Body of pancreas (tissue), 4 donors: ENCODE measurements around the gene GRIA1. TPM values are rescaled to one million over a fixed set of nuclear protein-coding genes. Genes with fewer than 3 reads are reported as not detected.

Source experiments
- ATAC-seq: fragments of 150-250 bp; one replicate; pipeline ENCODE4 v1.9.1; 2016
- DNase-seq, 4 donors: peaks; one replicate each; pipeline ENCODE4 v3.0.0-alpha.2; 2019
- H3K27ac ChIP-seq, 4 donors: fragments of 200-600 bp; sonication (generic); 1 replicate in 3 of 4; 2 replicates in 1 of 4; pipeline versions ENCODE4 v1.5.1 to v1.6.1; 2016 to 2019; ENCODE audit warnings: mild to moderate bottlenecking in 1 of 4, mixed read lengths in 1 of 4, moderate library complexity in 1 of 4
- H3K27me3 ChIP-seq, 2 donors: fragments of 200-600 bp; sonication (generic); one replicate each; pipeline ENCODE4 v1.6.0; 2016; ENCODE audit warnings: mild to moderate bottlenecking in 1 of 2
- H3K36me3 ChIP-seq, 2 donors: fragments of 200-600 bp; sonication (generic); replicated peaks in 1 of 2; 2 replicates each; pipeline ENCODE4 v1.5.1; 2016; ENCODE audit warnings: low read depth in 2 of 2; ENCODE audit not compliant: insufficient read depth in 1 of 2
- H3K4me1 ChIP-seq: fragments of 200-600 bp; sonication (generic); one replicate; pipeline ENCODE4 v1.6.0; 2016
- H3K4me3 ChIP-seq, 2 donors: fragments of 200-600 bp; sonication (generic); 1 replicate in 1 of 2; 2 replicates in 1 of 2; pipeline ENCODE4 v1.5.1; 2016 to 2019
- H3K9me3 ChIP-seq, 3 donors: fragments of 200-600 bp; sonication (generic); 1 replicate in 2 of 3; 2 replicates in 1 of 3; pipeline ENCODE4 v1.5.1; 2016
- POLR2A ChIP-seq, 3 donors: fragments of 450-650 bp; IDR thresholded peaks; one replicate each; pipeline ENCODE4 v1.6.1; 2016; ENCODE audit warnings: antibody characterized with exemption in 3 of 3, mild to moderate bottlenecking in 2 of 3
- WGBS, 2 donors: methylation state at CpG; one replicate each; pipeline ENCODE4 v1.1.5; 2017; 5-methylcytosine and 5-hydroxymethylcytosine counted together
- intact Hi-C: fragments of 100-400 bp; cut with DNase I; formaldehyde crosslinking; loops from one replicate; pipeline ENCODE4 v1.15.1; 2023
- total RNA-seq, 2 donors: library from RNA; depleted of rRNA; stranded (reverse); fragments of >200 nt; gene quantifications; one replicate each; pipeline ENCODE4 v1.1.0, GENCODE V29; 2016
- TF ChIP-seq, protein P1 (sequence below), 7 experiments: fragments of 450-650 bp in 4 of 7; fragments of 200-600 bp in 3 of 7; sonication (generic) in 3 of 7; IDR thresholded peaks; one replicate each; pipeline ENCODE4 v1.5.1; 2016 to 2019; ENCODE audit warnings: antibody characterized with exemption in 7 of 7

The GRIA1 gene
- total RNA-seq, 2 donors from 2014 or later = 0.26 to 2.6 TPM

- no peak for ATAC-seq
- TF ChIP-seq, protein P1, sequence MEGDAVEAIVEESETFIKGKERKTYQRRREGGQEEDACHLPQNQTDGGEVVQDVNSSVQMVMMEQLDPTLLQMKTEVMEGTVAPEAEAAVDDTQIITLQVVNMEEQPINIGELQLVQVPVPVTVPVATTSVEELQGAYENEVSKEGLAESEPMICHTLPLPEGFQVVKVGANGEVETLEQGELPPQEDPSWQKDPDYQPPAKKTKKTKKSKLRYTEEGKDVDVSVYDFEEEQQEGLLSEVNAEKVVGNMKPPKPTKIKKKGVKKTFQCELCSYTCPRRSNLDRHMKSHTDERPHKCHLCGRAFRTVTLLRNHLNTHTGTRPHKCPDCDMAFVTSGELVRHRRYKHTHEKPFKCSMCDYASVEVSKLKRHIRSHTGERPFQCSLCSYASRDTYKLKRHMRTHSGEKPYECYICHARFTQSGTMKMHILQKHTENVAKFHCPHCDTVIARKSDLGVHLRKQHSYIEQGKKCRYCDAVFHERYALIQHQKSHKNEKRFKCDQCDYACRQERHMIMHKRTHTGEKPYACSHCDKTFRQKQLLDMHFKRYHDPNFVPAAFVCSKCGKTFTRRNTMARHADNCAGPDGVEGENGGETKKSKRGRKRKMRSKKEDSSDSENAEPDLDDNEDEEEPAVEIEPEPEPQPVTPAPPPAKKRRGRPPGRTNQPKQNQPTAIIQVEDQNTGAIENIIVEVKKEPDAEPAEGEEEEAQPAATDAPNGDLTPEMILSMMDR (IDR thresholded peaks at IDR 0.05) = no peak
- no peak for TF ChIP-seq POLR2A (IDR thresholded peaks at IDR 0.05)
- 38 to 54% methylated on average over 2 of the region's 2 CpGs for WGBS, 2 donors
Observed at GRCh38 chr5:153463806-153464205, 26.7 kb upstream of the GRIA1 start.

GRCh38 chr5:153467546-153467945, 22.9 kb upstream of the GRIA1 start:
- no peak overlapping the region for H3K4me3 ChIP-seq
- H3K36me3 ChIP-seq = no peaks in the 10 kb centered on the region
- H3K27ac ChIP-seq = no peak overlapping the region
- intact Hi-C loops = no loop called here
- TF ChIP-seq POLR2A (IDR thresholded peaks at IDR 0.05) = no peak
- TF ChIP-seq, protein P1 (IDR thresholded peaks at IDR 0.05) = no peak
- no peaks in the 10 kb centered on the region for H3K4me1 ChIP-seq
- H3K27me3 ChIP-seq = no peaks in the 10 kb centered on the region
- H3K9me3 ChIP-seq = no peaks in the 10 kb centered on the region
- DNase-seq (no peak), ATAC-seq (no peak)

More at GRCh38 chr5:153463806-153464205, 26.7 kb upstream of the GRIA1 start:
- H3K4me1 ChIP-seq = no peaks in the 10 kb centered on the region
- H3K4me3 ChIP-seq = no peak overlapping the region
- DNase-seq = no peak
- intact Hi-C loops = no loop called here
- no peaks in the 10 kb centered on the region for H3K9me3 ChIP-seq
- H3K27me3 ChIP-seq = no peaks in the 10 kb centered on the region
- no peaks in the 10 kb centered on the region for H3K36me3 ChIP-seq
- no peak overlapping the region for H3K27ac ChIP-seq

DNA sequence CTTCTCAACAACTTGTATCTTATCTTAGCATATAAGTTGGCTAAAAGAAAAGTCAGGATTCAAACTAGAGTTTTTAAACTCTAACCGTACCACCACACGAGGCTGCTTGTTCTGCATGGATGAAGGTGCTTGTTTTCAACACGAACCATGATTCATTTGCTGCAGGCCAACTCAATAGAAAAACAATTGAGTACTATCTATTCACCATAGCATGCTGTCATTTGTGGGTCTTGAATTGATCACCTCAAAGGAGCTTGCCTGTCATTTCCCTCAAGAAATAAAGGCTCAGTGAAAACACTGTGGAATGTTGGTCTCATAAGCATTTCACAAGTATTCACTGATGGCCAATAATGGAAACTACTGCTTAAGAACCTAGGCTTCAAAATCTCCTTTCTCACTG, 21.0 kb upstream of the GRIA1 start:
- Histone ChIP-seq H3K36me3 (no peaks in the 10 kb centered on the region), H3K27ac (no peak overlapping the region), H3K4me3 (no peak overlapping the region), H3K27me3 (no peaks in the 10 kb centered on the region), H3K4me1 (no peaks in the 10 kb centered on the region), H3K9me3 (no peaks in the 10 kb centered on the region)
- DNase-seq = no peak
- no peak for TF ChIP-seq POLR2A (IDR thresholded peaks at IDR 0.05)
- TF ChIP-seq, protein P1 (IDR thresholded peaks at IDR 0.05) = no peak
- WGBS, 2 donors = 66 to 78% methylated on average over 3 of the region's 3 CpGs
- intact Hi-C loops = no loop called here
- no peak for ATAC-seq

GRCh38 chr5:153470736-153471135, 19.7 kb upstream of the GRIA1 start:
- TF ChIP-seq, protein P1 (IDR thresholded peaks at IDR 0.05) = no peak
- no peak for TF ChIP-seq POLR2A (IDR thresholded peaks at IDR 0.05)
- Histone ChIP-seq H3K36me3 (no peaks in the 10 kb centered on the region), H3K27me3 (no peaks in the 10 kb centered on the region), H3K4me1 (no peaks in the 10 kb centered on the region), H3K4me3 (no peak overlapping the region), H3K27ac (no peak overlapping the region), H3K9me3 (no peaks in the 10 kb centered on the region)
- DNase-seq (no peak), ATAC-seq (no peak)
- intact Hi-C loops = no loop called here
- 27 to 29% methylated on average over 4 of the region's 4 CpGs for WGBS, 2 donors

GRCh38 chr5:153476767-153477166, 13.7 kb upstream of the GRIA1 start:
- Histone ChIP-seq H3K4me1 (no peaks in the 10 kb centered on the region), H3K9me3 (no peaks in the 10 kb centered on the region), H3K27me3 (no peaks in the 10 kb centered on the region), H3K4me3 (no peak overlapping the region), H3K36me3 (no peaks in the 10 kb centered on the region), H3K27ac (no peak overlapping the region)
- no peak for TF ChIP-seq POLR2A (IDR thresholded peaks at IDR 0.05)
- TF ChIP-seq, protein P1 (IDR thresholded peaks at IDR 0.05) = no peak
- ATAC-seq = no peak
- intact Hi-C loops = no loop called here
- no peak for DNase-seq
- 14 to 35% methylated on average over 1 of the region's 1 CpG for WGBS, 2 donors
